Middle frontal gyrus (tissue), 1 donor: ENCODE data around the gene PCIF1.
"Not testable (repeated sequence)": the region's sequence is repeated elsewhere in the genome, so short reads cannot be mapped to it uniquely, and the experiment has no call there.

Experiments used
- DNase-seq: peaks from one replicate; pipeline ENCODE4 v3.0.0-alpha.2; 2015; ENCODE audit warnings: low spot score; ENCODE audit errors: extremely low spot score

Gene PCIF1

GRCh38 chr20:45946149-45946970, 11.9 kb downstream of the PCIF1 start:
- DNase-seq, result no peak

- DNase-seq, result no peak
Observed at GRCh38 chr20:45947110-45947866, 12.8 kb downstream of the PCIF1 start.

GRCh38 chr20:45948261-45948733, 13.8 kb downstream of the PCIF1 start:
- DNase-seq, result no peak

- no peak for DNase-seq
Observed at GRCh38 chr20:45948742-45949541, 14.5 kb downstream of the PCIF1 start.

GRCh38 chr20:45949542-45950329, 15.3 kb downstream of the PCIF1 start:
- no peak for DNase-seq

- DNase-seq, result no peak
Observed at GRCh38 chr20:45950330-45950646, 15.8 kb downstream of the PCIF1 start.

GRCh38 chr20:45951925-45952834, 17.7 kb downstream of the PCIF1 start:
- DNase-seq, result no peak

GRCh38 chr20:45952861-45953260, 18.4 kb downstream of the PCIF1 start:
- no peak for DNase-seq

- no peak for DNase-seq
Observed at GRCh38 chr20:45953672-45954071, 19.2 kb downstream of the PCIF1 start.

- not testable (repeated sequence) for DNase-seq
Observed at GRCh38 chr20:45956326-45956725, 21.8 kb downstream of the PCIF1 start.

- DNase-seq, result no peak
Observed at GRCh38 chr20:45957021-45957941, 22.8 kb downstream of the PCIF1 start.

GRCh38 chr20:45958593-45958992, 24.1 kb downstream of the PCIF1 start:
- no peak for DNase-seq

- DNase-seq, result no peak
Observed at GRCh38 chr20:45959126-45959525, 24.6 kb downstream of the PCIF1 start.

GRCh38 chr20:45959956-45960630, 25.6 kb downstream of the PCIF1 start:
- DNase-seq, result no peak

GRCh38 chr20:45962031-45962755, 27.7 kb downstream of the PCIF1 start:
- no peak for DNase-seq

- no peak for DNase-seq
Observed at GRCh38 chr20:45963059-45964005, 28.8 kb downstream of the PCIF1 start.

- DNase-seq, result no peak
Observed at GRCh38 chr20:45964006-45964400, 29.5 kb downstream of the PCIF1 start.
